Upper lobe of left lung (tissue), 4 donors: Measurements from ENCODE around the gene DOCK4.

Source experiments
- CTCF ChIP-seq, 6 experiments: fragments of 450-650 bp in 4 of 6; fragments of 200-600 bp in 2 of 6; sonication (generic) in 2 of 6; IDR thresholded peaks; one replicate each; pipeline ENCODE4 v1.5.1; 2016 to 2019; ENCODE audit warnings: antibody characterized with exemption in 6 of 6
- EP300 ChIP-seq, 4 donors: sonication (generic); formaldehyde crosslinking; IDR thresholded peaks; one replicate each; pipeline ENCODE4 v1.5.1; 2017; ENCODE audit warnings: antibody characterized with exemption in 4 of 4, control low read depth in 2 of 4
- POLR2A ChIP-seq, 4 donors: fragments of 450-650 bp; IDR thresholded peaks; one replicate each; pipeline ENCODE4 v1.5.1; 2016 to 2017; ENCODE audit warnings: antibody characterized with exemption in 4 of 4, mild to moderate bottlenecking in 2 of 4
- POLR2AphosphoS5 ChIP-seq, 2 donors: sonication (generic); formaldehyde crosslinking; IDR thresholded peaks; one replicate each; pipeline ENCODE4 v1.5.1; 2017; ENCODE audit warnings: antibody characterized with exemption in 2 of 2

- no peak for TF ChIP-seq CTCF (IDR thresholded peaks at IDR 0.05)
- TF ChIP-seq POLR2A (IDR thresholded peaks at IDR 0.05): no peak
- no peak for TF ChIP-seq EP300 (IDR thresholded peaks at IDR 0.05)
- no peak for TF ChIP-seq POLR2AphosphoS5 (IDR thresholded peaks at IDR 0.05)
Measured at GRCh38 chr7:112201411-112201810, 4.8 kb downstream of the DOCK4 start.
